Hindlimb muscle (tissue), 1 donor: Measurements from ENCODE around the gene HES7. TPM values are rescaled to one million over a fixed set of nuclear protein-coding genes. Genes with fewer than 3 reads are reported as not detected.
A peak's percentile ranks its signal among the peaks of the same experiment; 100 is the strongest.

Experiments used
- DNase-seq: peaks from one replicate; pipeline ENCODE4 v3.0.0-alpha.2; 2013
- polyA plus RNA-seq: library from polyadenylated mRNA; unstranded; fragments of 120-200 nt; gene quantifications from one replicate; pipeline ENCODE4 v1.2.1, GENCODE V29; 2013; ENCODE audit not compliant: insufficient read length

Gene HES7
- polyA plus RNA-seq, 1 donor, result 0.21 TPM

GRCh38 chr17:8142887-8143580 lies 19.1 kb upstream of the HES7 start:
- no peak for DNase-seq

GRCh38 chr17:8142158-8142886 lies 18.4 kb upstream of the HES7 start:
- no peak for DNase-seq

- no peak for DNase-seq
Measured at GRCh38 chr17:8141741-8142140, 17.8 kb upstream of the HES7 start.

- no peak for DNase-seq
Measured at GRCh38 chr17:8141045-8141444, 17.1 kb upstream of the HES7 start.

GRCh38 chr17:8140065-8141029 lies 16.4 kb upstream of the HES7 start:
- no peak for DNase-seq

- peak; percentile 95 for DNase-seq
Measured at GRCh38 chr17:8138672-8139371, 14.9 kb upstream of the HES7 start.

GRCh38 chr17:8138374-8138671 lies 14.4 kb upstream of the HES7 start:
- DNase-seq, result no peak

GRCh38 chr17:8137645-8138373 lies 13.9 kb upstream of the HES7 start:
- DNase-seq, result no peak

GRCh38 chr17:8133941-8134340 lies 10.0 kb upstream of the HES7 start:
- DNase-seq, result no peak

- DNase-seq, result no peak
Measured at GRCh38 chr17:8133399-8133798, 9.5 kb upstream of the HES7 start.

- no peak for DNase-seq
Measured at GRCh38 chr17:8131844-8132441, 8.0 kb upstream of the HES7 start.

GRCh38 chr17:8128125-8128784 lies 4.3 kb upstream of the HES7 start:
- DNase-seq, result no peak

GRCh38 chr17:8126491-8127066 lies 2.7 kb upstream of the HES7 start:
- DNase-seq, result no peak

GRCh38 chr17:8125947-8126490 lies 2.1 kb upstream of the HES7 start:
- DNase-seq, result no peak

- DNase-seq, result peak; percentile 86
Measured at GRCh38 chr17:8125154-8125946, 1.4 kb upstream of the HES7 start.

GRCh38 chr17:8124350-8125153 lies 646 bp upstream of the HES7 start:
- no peak for DNase-seq

- no peak for DNase-seq
Measured at GRCh38 chr17:8122924-8123694, 797 bp downstream of the HES7 start.
